ENCODE results near the gene OBI1.

OBI1 gene

GRCh38 chr13:78658630-78659449 is at the start of gene OBI1:
OBI1 (minus strand) TSS chr13:78659155; CDS start chr13:78659120, 35 bp downstream.
- DNase-seq (ENCODE audit: low read depth, low spot score): peak; percentile 83

- DNase-seq (ENCODE audit: low read depth, low spot score): no peak
These were observed 42.4 kb upstream of the OBI1 start for GRCh38 chr13:78701383-78701782.

- no peak for DNase-seq (ENCODE audit: low read depth, low spot score)
These were observed 41.4 kb upstream of the OBI1 start for GRCh38 chr13:78700121-78700910.

GRCh38 chr13:78689011-78689410 is 30.1 kb upstream of the OBI1 start:
- DNase-seq (ENCODE audit: low read depth, low spot score): no peak

- DNase-seq (ENCODE audit: low read depth, low spot score): no peak
These were observed 27.5 kb upstream of the OBI1 start for GRCh38 chr13:78686461-78686860.

GRCh38 chr13:78680576-78681350 is 21.8 kb upstream of the OBI1 start:
- DNase-seq (ENCODE audit: low read depth, low spot score): no peak

- DNase-seq (ENCODE audit: low read depth, low spot score): no peak
These were observed 21.2 kb upstream of the OBI1 start for GRCh38 chr13:78680115-78680561.

- DNase-seq (ENCODE audit: low read depth, low spot score): no peak
These were observed 20.4 kb upstream of the OBI1 start for GRCh38 chr13:78679329-78679728.

GRCh38 chr13:78675112-78675511 is 16.2 kb upstream of the OBI1 start:
- no peak for DNase-seq (ENCODE audit: low read depth, low spot score)

- DNase-seq (ENCODE audit: low read depth, low spot score): no peak
These were observed 15.7 kb upstream of the OBI1 start for GRCh38 chr13:78674638-78675037.

- no peak for DNase-seq (ENCODE audit: low read depth, low spot score)
These were observed 3.5 kb upstream of the OBI1 start for GRCh38 chr13:78662467-78662866.

GRCh38 chr13:78660495-78660857 is 1.5 kb upstream of the OBI1 start:
- DNase-seq (ENCODE audit: low read depth, low spot score): no peak

- no peak for DNase-seq (ENCODE audit: low read depth, low spot score)
These were observed 958 bp upstream of the OBI1 start for GRCh38 chr13:78659732-78660494.

- DNase-seq (ENCODE audit: low read depth, low spot score): no peak
These were observed 435 bp upstream of the OBI1 start for GRCh38 chr13:78659450-78659730.

GRCh38 chr13:78657699-78658629 is 991 bp downstream of the OBI1 start:
- DNase-seq (ENCODE audit: low read depth, low spot score): no peak

- no peak for DNase-seq (ENCODE audit: low read depth, low spot score)
These were observed 3.0 kb downstream of the OBI1 start for GRCh38 chr13:78655906-78656305.

GRCh38 chr13:78655007-78655406 is 3.9 kb downstream of the OBI1 start:
- no peak for DNase-seq (ENCODE audit: low read depth, low spot score)

GRCh38 chr13:78652651-78653050 is 6.3 kb downstream of the OBI1 start:
- no peak for DNase-seq (ENCODE audit: low read depth, low spot score)

- no peak for DNase-seq (ENCODE audit: low read depth, low spot score)
These were observed 8.3 kb downstream of the OBI1 start for GRCh38 chr13:78650717-78651083.

- DNase-seq (ENCODE audit: low read depth, low spot score): no peak
These were observed 8.8 kb downstream of the OBI1 start for GRCh38 chr13:78649997-78650716.
